GM19351 (cell line): ENCODE data around the gene MGAT4C.

Experiments used
- ATAC-seq: cut with Tn5 transposase; IDR thresholded peaks from one replicate; pipeline ENCODE4 v1.9.1; 2021; ENCODE audit warnings: mild to moderate bottlenecking, moderate library complexity; ENCODE audit not compliant: unreplicated experiment

The MGAT4C gene

DNA sequence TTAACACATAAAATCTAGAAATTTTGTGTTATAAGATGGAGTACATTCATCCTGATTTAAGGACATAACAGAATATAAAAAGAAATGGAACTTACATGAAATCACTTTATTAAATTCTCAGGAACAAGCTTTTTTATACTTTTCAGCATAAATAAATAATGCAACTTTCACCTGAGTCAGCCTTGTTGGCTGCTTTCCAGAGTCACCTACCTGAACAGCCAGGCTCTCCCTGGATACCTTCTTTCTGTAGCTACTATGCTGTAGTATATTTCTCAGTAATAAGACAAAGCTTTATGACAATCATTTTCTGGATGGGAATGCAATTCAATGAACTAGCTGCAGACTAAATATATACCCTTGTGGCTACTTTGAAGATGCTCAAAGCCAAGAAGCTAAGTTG lies 270.2 kb downstream of the MGAT4C start:
- no peak for ATAC-seq

DNA sequence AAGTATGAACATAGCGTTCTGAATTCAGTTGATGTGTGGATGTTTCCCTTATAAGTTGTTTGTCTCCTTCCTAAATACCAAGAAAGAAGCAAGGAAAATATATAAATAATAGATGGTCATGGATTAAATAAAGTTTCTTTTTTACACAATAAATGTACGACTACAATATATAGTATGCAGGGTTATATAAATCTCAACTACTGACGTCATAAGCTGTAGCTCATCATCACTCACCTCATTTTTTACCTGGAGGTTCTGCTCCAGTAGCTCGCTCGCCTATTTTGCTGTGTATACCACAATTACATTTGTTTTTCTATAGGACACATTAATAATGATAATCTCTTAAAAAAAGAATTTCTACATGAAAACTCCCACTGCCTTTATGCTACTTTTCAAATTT lies 272.6 kb downstream of the MGAT4C start:
- no peak for ATAC-seq

DNA sequence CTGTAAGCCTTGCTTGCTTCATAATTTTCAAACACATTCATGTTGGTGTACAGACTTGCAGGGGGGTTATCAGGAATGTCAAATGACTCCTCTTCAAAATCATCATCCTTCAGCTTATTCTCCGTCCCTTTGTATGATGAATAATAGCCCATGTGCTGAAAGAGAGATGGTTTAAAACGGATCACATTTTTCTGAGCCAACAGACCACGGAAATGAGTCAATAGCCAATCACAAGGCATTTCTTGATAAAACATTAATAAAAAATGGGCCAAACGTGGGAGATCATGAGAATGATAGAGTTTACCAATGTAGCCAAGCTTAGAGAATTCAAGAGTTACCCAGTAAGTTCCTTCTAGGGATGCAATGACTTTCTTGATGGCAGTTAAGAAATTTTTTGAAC lies 276.6 kb downstream of the MGAT4C start:
- ATAC-seq = no peak

DNA sequence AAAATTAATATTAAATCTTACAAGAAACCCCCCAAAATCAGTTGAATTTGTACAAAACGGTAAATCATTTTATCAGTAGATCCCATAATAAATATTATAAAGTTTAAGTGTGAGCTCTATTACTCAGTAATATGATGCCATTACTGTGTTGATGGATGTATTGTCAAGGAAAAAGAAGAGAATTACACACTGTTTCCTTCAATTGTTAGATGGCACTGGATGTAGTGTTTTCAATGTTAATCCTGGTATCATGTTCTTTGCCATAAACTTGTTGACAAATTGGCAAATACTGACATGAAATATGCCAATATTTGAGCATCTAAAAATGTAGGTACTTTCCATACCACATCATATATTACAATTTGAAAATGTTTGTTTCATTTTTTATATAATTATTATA lies 280.5 kb downstream of the MGAT4C start:
- no peak for ATAC-seq

DNA sequence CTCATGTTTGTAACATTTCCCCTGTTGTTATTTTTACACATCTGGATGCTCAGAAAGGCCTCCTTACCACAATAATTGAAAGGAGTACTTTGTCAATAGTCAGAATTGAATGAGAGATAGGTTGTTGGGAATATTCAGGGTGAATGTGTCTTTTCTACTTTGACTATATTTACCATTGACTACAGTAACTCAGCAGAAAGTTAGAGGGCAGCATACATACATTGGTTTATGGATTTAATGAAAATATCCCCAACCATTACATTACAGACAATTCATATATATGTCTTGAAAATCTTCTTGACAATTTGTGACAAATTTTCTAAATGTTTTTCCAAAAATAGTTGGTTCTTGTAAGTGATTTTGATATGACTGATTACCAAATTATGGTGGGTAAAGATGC lies 284.4 kb downstream of the MGAT4C start:
- no peak for ATAC-seq

DNA sequence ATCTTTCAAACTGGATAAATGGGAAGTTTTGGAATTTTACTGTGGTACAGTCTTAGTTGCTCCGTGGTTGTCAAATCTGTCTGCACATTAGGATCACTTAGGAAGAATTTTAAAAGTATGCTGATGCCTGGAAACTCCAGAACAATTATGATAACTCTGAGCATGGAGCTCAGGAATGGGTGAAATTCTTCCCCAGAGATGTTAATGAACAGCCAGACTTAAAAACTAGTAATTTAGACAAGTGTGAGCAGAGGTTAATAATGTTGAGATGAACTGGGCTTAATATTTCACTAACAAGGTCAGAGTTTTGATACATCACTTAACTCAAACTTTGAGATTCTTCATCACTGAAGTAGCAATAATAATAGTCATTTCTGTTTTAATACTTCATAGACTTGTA lies 287.6 kb downstream of the MGAT4C start:
- no peak for ATAC-seq

DNA sequence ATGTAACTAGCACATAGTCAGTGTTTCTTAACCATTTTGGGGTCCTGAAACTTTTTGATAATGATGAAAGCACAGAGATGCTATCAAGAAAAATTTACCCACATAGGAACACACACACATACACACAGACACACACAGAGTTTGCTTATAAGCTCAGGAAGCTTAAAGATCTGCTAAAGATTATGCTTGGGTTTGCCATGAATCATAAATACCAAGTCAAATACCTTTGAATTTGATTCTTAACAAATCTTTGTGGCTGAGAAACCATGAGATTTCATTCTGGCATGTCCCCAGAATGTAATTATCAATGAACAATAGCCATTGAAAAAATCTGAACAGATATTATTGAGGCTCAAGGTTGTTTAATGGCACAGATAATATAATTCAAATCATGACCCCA lies 292.9 kb downstream of the MGAT4C start:
- no peak for ATAC-seq

DNA sequence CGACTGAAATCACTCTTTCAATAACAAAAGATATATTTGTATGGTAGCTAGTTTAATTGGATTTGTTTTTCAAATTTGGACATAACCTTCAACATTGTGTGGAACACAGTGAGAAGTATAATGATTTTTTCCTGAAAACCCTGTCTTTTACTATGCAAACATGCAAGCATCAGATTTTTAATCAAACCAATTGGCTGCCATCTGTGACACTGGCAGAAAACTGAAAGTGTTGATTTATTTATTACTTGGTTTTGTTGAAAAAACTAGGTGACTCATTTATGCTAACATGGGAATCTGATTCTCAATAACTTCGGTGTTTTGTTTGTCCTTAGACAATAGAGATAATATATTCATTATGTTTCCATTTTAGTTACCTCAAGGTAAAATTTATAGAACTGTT lies 300.1 kb downstream of the MGAT4C start:
- no peak for ATAC-seq

DNA sequence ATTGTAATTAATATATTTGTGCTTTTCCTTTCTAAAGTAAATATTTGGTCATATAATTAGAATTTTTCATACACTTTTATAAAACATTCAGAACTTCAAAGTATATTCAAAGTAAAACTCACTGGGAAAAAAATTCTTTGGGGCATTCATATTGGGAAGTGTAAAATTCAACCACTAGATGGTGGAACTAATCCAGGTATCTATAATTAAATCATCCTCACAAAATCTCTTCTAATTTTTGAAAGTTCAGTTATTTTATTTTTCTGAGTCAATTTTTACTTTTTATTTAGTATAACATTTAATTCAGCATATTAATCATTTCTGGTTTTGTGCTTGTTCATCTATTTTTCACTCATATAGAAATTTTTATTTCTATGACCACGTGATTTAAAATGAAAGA lies 301.1 kb downstream of the MGAT4C start:
- no peak for ATAC-seq

DNA sequence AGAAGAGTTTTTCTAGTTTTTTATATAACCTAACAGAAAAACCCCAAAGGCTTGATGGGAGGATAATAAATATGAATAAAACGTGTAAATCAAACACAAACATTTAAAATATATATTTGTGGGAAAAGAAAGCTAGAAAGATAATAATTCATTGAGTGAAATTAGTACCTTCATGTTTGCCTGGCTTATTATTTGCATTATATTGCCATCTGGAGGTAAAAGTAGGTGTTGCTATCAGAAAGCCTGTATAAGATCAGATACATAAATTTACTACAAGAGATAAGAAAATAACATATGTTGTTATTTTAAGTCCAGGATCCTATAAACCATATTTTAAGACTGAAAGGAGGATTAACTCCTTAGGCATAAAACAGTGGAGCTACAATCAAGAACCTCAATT lies 304.4 kb downstream of the MGAT4C start:
- peak; percentile 58 for ATAC-seq

DNA sequence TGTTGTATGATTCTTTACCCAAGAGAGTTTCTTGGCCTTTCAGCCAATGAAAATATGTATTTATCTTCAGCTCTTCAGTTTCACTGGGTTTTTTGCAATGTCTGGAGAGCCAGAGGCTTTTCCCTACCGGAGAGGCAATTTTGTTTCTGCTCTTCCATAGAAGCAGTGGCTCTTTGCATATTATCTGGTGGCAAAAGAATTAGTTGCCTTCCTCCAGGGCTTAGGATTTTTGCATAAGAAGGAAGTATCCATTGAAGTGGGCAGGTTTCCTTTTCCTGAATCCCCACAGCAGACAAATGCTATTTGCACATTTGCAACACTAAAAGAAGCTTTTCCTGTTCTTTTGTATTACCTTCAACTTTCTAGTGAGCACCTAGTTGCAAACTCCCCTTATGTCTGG lies 306.9 kb downstream of the MGAT4C start:
- no peak for ATAC-seq

DNA sequence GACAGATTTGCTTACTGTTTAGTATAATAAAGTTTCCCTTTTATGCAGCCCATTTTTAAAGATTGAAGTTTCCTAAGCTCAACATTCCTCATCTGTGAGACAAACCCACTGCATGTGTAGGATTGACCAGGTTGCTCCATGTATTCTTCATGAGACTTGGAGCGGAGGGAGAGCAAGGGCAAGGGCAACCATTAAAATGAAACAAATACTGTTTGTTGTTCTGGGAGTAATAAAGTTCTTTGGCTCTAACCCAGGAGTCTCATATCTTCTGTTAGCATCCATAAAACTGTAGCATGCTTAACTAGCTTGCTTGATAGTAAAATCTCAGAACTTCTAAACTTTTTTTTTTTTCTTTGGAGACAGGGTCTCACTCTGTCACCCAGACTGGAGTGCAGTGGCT lies 307.9 kb downstream of the MGAT4C start:
- ATAC-seq = no peak

DNA sequence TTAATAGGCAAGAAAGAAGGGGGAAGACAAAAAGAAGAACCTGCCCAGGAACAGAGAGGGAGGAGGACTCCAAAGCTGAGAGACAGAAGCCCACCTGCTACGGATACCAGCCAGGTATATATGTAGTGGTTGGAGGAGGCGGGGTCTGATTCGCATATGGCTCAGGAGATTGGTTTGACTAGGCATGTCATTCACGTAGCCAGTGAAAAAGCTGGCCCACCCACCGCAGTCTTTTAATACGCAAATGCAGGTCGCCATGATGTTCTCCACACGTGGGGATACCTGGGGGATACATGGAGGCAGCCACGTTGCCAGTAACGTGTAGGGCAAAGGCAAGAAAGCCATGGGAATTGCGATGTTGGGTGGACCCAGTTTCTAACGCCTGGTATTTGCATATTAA lies 308.9 kb downstream of the MGAT4C start:
- no peak for ATAC-seq

DNA sequence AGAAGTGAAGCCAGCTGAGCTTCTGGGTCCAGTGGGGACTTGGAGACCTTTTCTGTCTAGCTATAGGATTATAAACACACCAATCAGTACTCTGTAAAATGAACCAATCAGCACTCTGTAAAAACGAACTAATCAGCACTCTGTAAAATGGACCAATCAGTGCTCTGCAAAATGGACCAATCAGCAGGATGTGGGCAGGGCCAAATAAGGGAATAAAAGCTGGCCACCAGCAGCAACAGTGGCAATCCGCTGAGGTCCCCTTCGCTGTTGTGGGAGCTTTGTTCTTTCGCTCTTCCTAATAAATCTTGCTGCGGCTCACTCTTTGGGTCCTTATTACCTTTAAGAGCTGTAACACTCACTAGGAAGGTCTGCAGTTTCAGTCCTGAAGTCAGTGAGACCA lies 309.8 kb downstream of the MGAT4C start:
- no peak for ATAC-seq

DNA sequence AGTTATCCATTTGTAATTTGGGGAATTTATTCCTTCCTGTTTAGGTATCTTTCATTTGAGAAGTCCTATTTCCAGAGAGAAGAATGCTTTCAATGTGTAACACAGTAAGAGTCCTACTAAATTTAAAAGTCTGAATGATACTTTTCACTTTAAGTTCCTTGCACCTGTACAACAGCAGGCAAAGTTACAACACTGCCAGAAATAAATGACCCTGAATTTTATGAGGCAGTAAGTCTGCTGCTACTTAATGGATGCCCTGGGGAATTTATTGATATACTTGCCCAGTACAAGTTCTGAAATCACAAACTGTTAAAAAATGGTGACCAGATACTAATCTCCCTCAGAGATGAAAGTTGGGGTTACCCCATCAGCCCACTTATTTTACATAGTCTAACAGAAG lies 329.0 kb downstream of the MGAT4C start:
- no peak for ATAC-seq

DNA sequence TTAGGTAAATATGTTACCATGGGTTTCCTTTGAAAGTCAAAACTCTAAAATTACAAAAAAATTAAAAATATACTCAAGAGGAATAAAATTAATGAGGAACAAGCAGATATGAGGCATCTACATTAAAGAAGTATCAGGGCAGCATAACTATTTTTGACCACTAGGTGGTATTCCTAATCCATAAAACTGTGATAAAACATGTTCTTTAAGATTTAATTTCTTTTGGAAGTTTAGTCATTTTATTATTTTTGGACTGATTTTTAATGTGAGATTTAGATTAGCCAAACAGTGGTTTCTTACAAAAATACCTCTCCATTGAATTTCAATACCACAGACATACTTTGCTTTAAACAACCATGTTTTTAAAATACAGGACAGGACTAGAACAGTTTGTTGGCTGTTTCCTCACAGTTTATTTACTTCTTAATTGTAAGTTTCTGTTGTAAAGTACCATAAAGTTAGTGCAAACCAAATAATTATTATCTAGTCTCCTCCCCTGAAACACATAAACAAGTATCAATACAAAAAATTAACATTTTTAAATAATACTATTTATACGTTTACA lies 332.3 kb downstream of the MGAT4C start:
- peak; percentile 44 for ATAC-seq

DNA sequence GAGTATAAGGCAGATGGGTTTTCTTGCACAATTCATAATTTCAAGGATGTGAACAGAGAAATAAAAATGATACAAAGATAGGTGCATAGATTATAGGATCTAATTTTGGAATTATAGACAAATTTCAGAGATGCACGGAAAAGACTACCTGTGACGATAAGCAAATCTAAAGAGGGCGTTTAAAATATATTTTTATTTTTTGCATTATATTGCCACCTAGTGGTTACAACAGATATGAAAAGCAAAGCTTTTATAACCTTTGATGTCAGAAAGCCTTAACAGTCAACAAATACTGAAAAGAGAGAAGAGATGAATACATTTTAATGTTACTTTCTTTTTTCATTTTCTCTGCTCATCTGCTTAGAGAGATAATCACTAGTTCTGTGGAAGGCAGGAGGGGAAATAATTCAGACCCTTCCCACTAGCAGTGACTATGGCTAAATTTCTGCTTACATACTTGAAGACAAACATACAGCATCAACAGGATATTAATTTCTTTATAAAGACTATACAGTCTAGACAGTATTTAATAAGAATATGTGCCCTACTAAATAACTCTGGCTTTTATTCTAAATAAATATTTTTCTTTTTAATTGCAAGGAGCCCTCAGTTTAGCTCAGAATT lies 335.8 kb downstream of the MGAT4C start:
- ATAC-seq = peak; percentile 77
